HG03139 (cell line): ENCODE data around the gene TMEM119.

Experiments used
- ATAC-seq: cut with Tn5 transposase; IDR thresholded peaks from one replicate; pipeline ENCODE4 v1.9.1; 2021; ENCODE audit not compliant: unreplicated experiment

The TMEM119 gene

GRCh38 chr12:108597559-108598471, at the start of gene TMEM119:
Gene TMEM119, minus strand, starts transcription at chr12:108598084. Its CDS starts 5,701 bp downstream, at chr12:108592383.
- no peak for ATAC-seq

GRCh38 chr12:108646600-108647579, 49.0 kb upstream of the TMEM119 start:
- no peak for ATAC-seq

GRCh38 chr12:108645686-108646599, 48.1 kb upstream of the TMEM119 start:
- no peak for ATAC-seq

DNA sequence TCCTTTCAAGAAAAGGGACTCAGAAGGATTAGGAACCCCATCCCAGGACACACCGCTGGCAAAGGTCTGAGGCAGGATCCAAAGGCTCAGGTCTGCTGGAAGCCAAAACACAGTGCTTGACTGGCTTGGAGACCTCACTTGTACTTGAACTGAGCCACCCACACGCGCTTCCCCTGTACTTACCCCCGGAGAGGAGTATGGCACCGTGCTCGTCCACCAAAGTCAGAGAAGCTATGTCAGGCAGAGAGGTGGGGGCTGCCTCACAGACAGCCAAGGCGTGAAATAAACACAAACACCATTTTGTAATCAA, 46.9 kb upstream of the TMEM119 start:
- no peak for ATAC-seq

- ATAC-seq, result no peak
Observed at GRCh38 chr12:108643941-108644810, 46.3 kb upstream of the TMEM119 start.

GRCh38 chr12:108642899-108643654, 45.2 kb upstream of the TMEM119 start:
- no peak for ATAC-seq

- ATAC-seq, result no peak
Observed at GRCh38 chr12:108642269-108642870, 44.5 kb upstream of the TMEM119 start.

DNA sequence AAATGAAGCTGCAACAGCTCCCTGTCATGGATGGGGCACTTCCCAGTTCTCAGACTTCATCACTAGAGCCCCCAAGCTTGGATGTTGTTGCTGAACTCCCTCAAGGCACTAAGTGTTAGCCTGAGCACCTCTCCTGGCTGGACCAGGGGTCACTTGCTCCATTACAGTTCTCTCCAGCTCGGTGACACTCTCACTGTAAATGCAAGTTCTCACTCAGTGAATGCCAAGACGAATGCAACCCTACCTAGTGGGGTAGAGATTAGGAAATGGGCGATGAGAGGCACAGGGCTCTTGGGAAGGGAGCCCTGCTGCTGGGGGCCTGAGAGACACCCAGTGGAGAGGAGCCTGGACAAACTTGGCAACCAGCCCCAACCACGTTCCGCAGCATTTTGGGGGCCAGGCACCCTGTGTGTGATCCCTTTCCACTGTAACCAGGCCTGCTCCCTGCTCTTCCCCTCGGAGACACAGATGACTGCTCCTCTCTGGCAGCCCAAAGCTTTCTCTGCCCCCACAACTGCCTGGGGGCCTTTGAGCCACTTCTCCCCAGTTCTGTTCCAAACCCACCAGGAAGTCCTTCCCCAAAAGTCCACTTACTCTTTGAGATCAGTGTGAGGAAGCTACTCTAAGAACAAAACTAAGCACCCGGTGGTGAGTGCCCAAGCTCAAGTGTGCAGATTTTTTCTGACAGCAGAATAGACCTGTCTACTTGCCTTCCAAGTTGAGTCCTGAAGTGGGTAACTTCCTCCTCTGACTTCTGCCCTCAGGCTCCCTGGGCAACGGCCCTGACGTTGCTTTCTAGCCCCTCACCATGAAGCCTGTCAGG, 43.8 kb upstream of the TMEM119 start:
- ATAC-seq, result no peak

GRCh38 chr12:108640802-108641445, 43.0 kb upstream of the TMEM119 start:
- ATAC-seq, result no peak

- no peak for ATAC-seq
Observed at GRCh38 chr12:108638997-108639822, 41.3 kb upstream of the TMEM119 start.

DNA sequence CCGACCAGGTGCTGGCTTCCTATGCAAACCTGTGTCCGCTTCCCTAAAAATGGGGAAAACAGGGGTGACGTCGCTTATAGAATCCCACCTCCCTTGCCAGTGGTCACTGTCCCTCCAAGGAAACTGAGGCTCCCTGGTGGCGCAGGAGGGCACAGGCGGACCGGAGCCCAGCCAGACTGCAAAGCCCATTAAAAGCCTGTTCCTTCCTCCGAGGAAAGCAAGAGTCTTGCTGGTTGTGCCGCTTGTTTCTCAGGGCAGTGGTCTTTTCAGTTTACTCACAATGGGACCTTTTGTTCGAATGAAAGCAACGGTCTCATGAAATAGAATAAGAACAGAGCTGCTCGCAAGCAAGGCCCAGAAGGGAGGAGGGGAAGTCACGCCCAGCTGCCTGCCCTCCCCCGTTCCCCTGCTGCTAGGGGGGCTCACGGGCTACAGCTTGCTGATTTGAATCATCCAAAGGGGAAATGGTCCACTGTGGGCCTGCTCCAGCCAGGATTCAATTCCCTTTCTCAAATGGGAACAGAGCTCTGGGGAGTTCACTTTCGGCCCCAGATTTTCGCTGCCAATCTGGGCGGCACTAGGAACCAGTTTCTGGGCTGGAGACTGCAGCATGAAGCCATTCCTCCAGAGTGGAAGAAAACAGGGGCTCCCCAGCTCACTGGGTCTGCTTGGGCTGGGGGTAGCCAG, 40.4 kb upstream of the TMEM119 start:
- no peak for ATAC-seq

- no peak for ATAC-seq
Observed at GRCh38 chr12:108637222-108637971, 39.5 kb upstream of the TMEM119 start.

DNA sequence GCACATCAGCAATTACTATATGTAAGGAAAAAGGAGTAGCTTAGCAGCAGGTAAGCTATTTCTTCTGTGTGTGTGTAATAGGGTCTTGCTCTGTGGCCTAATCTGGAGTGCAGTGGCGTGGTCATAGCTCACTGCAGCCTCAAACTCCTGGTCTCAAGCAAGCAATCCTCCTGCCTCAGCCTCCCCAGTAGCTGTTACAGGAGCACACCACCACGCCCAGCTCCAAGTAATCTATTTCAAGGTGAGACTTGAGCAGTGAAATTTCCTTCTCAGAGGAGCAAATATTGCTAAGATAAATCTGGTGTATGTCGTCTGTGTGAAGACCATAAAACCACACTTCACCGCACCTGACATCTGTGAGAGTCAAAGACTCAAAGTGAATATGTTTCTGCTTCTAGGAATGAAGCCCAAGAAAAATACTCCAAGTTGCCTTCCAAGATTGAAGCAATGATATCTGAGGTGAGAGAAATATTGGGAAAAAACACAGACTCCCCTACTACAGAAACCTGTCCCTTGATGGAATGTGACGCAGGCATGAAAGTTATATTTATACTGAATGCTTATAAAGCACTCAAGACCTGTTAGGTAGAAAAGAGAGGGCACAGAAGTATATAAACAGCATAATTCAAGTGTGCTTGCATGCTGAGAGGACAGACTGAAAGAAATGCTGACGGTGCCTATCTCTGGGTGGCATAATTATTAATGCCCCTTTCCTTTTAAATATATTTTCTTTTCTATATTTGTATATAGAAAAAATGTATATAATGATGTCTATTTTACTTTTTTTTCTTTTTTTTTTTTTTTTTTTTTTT, 38.3 kb upstream of the TMEM119 start:
- ATAC-seq, result no peak
